Esophagus mucosa (tissue), 1 donor: ENCODE data around the gene CYTH4. TPM values are rescaled to one million over a fixed set of nuclear protein-coding genes. Genes with fewer than 3 reads are reported as not detected.
"Not testable (repeated sequence)": the region's sequence is repeated elsewhere in the genome, so short reads cannot be mapped to it uniquely, and the experiment has no call there.

Source experiments
- ATAC-seq: fragments of 200-7000 bp; cut with Tn5 transposase; one replicate; pipeline ENCODE4 v1.9.1; 2020
- total RNA-seq: library from RNA; stranded (reverse); gene quantifications from one replicate; pipeline ENCODE4 v1.2.4, GENCODE V29; 2023
- donor health status: DM: yes; HTN: yes; CAD: no.

The CYTH4 gene
- total RNA-seq: 1.6 TPM

GRCh38 chr22:37282385-37282677 lies at the start of gene CYTH4:
Gene CYTH4, plus strand, starts transcription at chr22:37282508. Its CDS starts 62 bp downstream, at chr22:37282570.
- peak; percentile 74 for ATAC-seq

- not testable (repeated sequence) for ATAC-seq
These were observed 48.9 kb upstream of the CYTH4 start for GRCh38 chr22:37233371-37233750.

GRCh38 chr22:37233751-37234631 lies 48.3 kb upstream of the CYTH4 start:
- ATAC-seq: no peak

GRCh38 chr22:37234736-37235711 lies 47.3 kb upstream of the CYTH4 start:
- ATAC-seq: no peak

GRCh38 chr22:37235897-37236607 lies 46.3 kb upstream of the CYTH4 start:
- no peak for ATAC-seq

GRCh38 chr22:37237371-37238268 lies 44.7 kb upstream of the CYTH4 start:
- no peak for ATAC-seq

GRCh38 chr22:37239336-37240239 lies 42.7 kb upstream of the CYTH4 start:
- ATAC-seq: no peak

GRCh38 chr22:37240240-37240940 lies 41.9 kb upstream of the CYTH4 start:
- ATAC-seq: no peak

- no peak for ATAC-seq
These were observed 41.4 kb upstream of the CYTH4 start for GRCh38 chr22:37240941-37241320.

- no peak for ATAC-seq
These were observed 40.8 kb upstream of the CYTH4 start for GRCh38 chr22:37241351-37242142.

GRCh38 chr22:37242395-37242918 lies 39.9 kb upstream of the CYTH4 start:
- peak; percentile 71 for ATAC-seq

GRCh38 chr22:37243402-37244113 lies 38.8 kb upstream of the CYTH4 start:
- peak; percentile 42 for ATAC-seq

- peak; percentile 63 for ATAC-seq
These were observed 38.0 kb upstream of the CYTH4 start, which contains the start of gene RAC2 for GRCh38 chr22:37244114-37244921. Gene RAC2, minus strand, starts transcription at chr22:37244269. Its CDS starts 121 bp downstream, at chr22:37244148.

- no peak for ATAC-seq
These were observed 37.2 kb upstream of the CYTH4 start for GRCh38 chr22:37244922-37245722.

GRCh38 chr22:37245740-37246139 lies 36.6 kb upstream of the CYTH4 start:
- ATAC-seq: no peak

GRCh38 chr22:37248251-37248650 lies 34.1 kb upstream of the CYTH4 start:
- no peak for ATAC-seq
